ENCODE results near the gene TRIM54. TPM values are rescaled to one million over a fixed set of nuclear protein-coding genes. Genes with fewer than 3 reads are reported as not detected.
"Not testable (repeated sequence)": the region's sequence is repeated elsewhere in the genome, so short reads cannot be mapped to it uniquely, and the experiment has no call there.

The TRIM54 gene
- total RNA-seq, 2 donors from 2014 or later: 0.41 to 2.5 TPM

DNA sequence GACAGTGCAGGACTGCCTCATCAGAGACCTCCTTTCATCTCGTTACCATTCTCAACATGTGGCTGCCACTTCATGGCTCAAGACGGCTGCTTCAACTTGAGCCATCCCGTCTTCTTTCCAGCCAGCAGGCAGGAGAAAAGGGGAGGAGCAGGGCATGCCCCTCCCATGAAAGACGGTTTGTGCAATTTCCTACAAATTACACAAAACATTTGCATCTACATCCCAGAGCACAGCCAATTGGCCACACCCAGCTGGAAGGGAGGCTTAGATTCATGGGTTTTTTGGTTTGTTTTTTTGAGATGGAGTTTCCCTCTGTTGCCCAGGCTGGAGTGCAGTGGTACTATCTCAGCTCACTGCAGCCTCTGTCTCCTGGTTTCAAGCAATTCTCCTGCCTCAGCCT is 14.3 kb downstream of the TRIM54 start:
- Histone ChIP-seq H3K4me1 (ENCODE audit: control insufficient read depth in 1 of 2, low read depth in 2 of 2) (peaks cover 0 to 8% of the 10 kb centered on the region in 2 donors), H3K27ac (no peak overlapping the region), H3K36me3 (no peaks in the 10 kb centered on the region), H3K27me3 (replicated peaks; ENCODE audit: insufficient read depth) (no peaks in the 10 kb centered on the region), H3K4me3 (no peak overlapping the region), H3K9me3 (no peaks in the 10 kb centered on the region)
- ATAC-seq (ENCODE audit: insufficient number of reproducible peaks, low FRiP score, low read depth) (no peak), DNase-seq (ENCODE audit: low spot score) (no peak)
- TF ChIP-seq, protein P1, sequence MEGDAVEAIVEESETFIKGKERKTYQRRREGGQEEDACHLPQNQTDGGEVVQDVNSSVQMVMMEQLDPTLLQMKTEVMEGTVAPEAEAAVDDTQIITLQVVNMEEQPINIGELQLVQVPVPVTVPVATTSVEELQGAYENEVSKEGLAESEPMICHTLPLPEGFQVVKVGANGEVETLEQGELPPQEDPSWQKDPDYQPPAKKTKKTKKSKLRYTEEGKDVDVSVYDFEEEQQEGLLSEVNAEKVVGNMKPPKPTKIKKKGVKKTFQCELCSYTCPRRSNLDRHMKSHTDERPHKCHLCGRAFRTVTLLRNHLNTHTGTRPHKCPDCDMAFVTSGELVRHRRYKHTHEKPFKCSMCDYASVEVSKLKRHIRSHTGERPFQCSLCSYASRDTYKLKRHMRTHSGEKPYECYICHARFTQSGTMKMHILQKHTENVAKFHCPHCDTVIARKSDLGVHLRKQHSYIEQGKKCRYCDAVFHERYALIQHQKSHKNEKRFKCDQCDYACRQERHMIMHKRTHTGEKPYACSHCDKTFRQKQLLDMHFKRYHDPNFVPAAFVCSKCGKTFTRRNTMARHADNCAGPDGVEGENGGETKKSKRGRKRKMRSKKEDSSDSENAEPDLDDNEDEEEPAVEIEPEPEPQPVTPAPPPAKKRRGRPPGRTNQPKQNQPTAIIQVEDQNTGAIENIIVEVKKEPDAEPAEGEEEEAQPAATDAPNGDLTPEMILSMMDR (IDR thresholded peaks at IDR 0.05): no peak

DNA sequence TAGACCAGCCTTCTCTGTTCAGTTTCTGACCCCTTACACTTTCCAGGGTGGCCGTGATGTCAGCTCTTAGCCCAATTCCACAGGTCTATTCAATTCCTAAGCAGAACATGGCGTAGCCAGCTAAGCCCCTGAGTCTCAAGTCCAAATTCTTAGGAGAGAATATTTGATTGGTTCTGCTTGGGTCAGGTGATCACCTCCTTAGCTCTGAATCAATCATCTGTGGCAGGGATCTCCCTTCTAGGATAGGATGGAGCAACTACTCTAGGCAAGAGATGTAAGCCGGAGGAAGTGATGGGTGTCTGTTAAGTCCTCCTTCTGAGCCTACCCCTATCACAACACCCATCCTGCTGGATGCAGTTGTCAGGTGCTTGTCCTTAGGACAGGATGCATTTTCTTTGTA is 15.0 kb downstream of the TRIM54 start:
- no peak for ATAC-seq (ENCODE audit: insufficient number of reproducible peaks, low FRiP score, low read depth)
- Histone ChIP-seq H3K27ac (no peak overlapping the region), H3K9me3 (no peaks in the 10 kb centered on the region), H3K4me1 (ENCODE audit: control insufficient read depth in 1 of 2, low read depth in 2 of 2) (peaks cover 0 to 8% of the 10 kb centered on the region in 2 donors), H3K36me3 (no peaks in the 10 kb centered on the region), H3K4me3 (no peak overlapping the region), H3K27me3 (replicated peaks; ENCODE audit: insufficient read depth) (no peaks in the 10 kb centered on the region)
- TF ChIP-seq, protein P1 (IDR thresholded peaks at IDR 0.05): no peak
- DNase-seq (ENCODE audit: low spot score): no peak

DNA sequence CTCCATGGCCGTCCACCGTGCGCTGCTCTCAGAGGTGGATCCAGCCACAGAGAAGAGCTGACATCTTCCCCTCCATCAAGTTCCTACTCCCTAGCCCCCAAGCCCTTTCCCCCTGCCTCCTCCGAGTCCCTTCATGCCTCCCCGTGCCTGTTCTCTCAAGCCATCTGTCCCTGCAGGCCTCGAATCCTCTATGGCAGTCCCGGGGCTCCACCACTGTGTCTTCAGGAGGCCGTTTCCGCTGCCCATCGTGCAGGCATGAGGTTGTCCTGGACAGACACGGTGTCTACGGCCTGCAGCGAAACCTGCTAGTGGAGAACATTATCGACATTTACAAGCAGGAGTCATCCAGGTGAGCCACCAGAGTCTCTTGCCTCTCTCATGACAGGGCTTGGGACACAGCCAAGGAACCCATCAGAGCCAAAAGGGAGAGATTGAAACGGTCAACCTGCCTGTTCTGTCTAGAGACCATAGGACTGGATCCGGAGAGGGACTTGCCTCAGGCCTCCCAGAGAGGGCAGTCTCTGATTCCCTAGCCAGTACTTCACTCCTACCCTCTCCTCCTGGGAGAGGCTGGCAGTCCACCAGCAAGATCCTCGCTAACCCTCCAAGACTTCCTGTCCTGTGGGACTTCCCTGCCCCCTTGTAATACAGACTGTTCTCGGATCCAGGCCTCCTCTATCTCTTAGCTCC is 16.3 kb downstream of the TRIM54 start:
- ATAC-seq (ENCODE audit: insufficient number of reproducible peaks, low FRiP score, low read depth) (no peak), DNase-seq (ENCODE audit: low spot score) (no peak)
- H3K4me1 ChIP-seq (ENCODE audit: control insufficient read depth in 1 of 2, low read depth in 2 of 2): peaks cover 0 to 3% of the 10 kb centered on the region in 2 donors
- H3K9me3 ChIP-seq: no peaks in the 10 kb centered on the region
- no peaks in the 10 kb centered on the region for H3K27me3 ChIP-seq (replicated peaks; ENCODE audit: insufficient read depth)
- no peak overlapping the region for H3K27ac ChIP-seq
- no peak overlapping the region for H3K4me3 ChIP-seq
- no peaks in the 10 kb centered on the region for H3K36me3 ChIP-seq
- TF ChIP-seq, protein P1 (IDR thresholded peaks at IDR 0.05): no peak

DNA sequence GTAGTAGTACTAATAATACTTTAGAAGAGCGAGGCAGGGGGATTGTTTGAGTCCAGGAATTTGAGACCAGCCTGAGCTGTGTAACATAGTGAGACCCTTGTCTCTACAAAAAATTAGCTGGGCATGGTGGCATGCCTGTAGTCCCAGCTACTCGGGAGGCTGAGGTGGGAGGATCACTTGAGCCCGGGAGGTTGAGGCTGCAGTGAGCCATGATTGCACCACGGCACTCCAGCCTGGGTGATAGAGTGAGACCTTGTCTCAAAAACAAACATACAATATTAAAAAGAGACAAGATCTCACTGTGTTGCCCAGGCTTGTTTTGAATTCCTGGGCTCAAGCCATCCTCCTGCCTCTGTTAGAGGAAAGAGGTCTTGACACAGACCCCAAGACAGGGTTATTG is 18.4 kb downstream of the TRIM54 start:
- H3K36me3 ChIP-seq; H3K4me3 ChIP-seq; H3K27ac ChIP-seq; H3K9me3 ChIP-seq; H3K27me3 ChIP-seq (replicated peaks; ENCODE audit: insufficient read depth); H3K4me1 ChIP-seq (ENCODE audit: control insufficient read depth in 1 of 2, low read depth in 2 of 2); DNase-seq (ENCODE audit: low spot score); ATAC-seq (ENCODE audit: insufficient number of reproducible peaks, low FRiP score, low read depth): not testable (repeated sequence)

DNA sequence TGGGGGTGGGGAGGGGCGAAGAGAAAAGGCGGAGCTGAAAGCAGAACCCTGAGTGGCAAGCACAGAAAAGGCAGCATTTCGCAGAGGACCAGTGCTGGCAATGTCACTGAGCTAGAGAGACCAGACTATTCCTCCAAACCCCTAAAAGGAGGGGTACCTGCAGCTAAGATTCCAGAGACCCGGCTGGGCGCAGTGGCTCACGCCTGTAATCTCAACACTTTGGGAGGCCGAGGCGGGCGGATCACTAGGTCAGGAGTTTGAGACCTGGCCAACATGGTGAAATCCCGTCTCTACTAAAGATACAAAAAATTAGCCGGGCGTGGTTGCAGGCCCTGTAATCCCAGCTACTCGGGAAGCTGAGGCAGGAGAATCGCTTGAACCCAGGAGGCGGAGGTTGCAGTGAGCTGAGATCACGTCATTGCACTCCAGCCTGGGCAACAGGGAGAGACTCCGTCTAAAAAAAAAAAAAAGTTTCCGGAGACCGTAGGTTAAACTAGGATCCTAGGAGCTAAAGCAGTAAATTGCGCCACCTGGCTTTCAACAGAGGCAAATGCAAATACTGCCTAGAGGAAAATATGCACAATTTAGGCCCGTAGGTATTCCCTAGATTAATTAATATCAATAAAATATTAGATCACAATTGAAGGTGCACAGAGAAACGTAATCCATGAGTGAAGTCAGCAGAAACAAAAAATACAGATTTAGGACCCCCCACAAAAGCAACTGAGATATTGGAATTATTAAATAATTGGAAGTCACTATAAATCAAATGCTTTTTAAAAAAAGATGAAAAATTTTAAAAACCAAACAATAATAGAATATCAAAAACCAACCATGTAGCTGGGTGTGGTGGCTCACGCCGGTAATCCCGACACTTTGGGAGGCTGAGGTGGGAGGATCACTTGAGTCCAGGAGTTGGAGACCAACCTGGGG is 21.1 kb downstream of the TRIM54 start:
- peak; percentile 78 for ATAC-seq (ENCODE audit: insufficient number of reproducible peaks, low FRiP score, low read depth)
- H3K27me3 ChIP-seq (replicated peaks; ENCODE audit: insufficient read depth): no peaks in the 10 kb centered on the region
- no peaks in the 10 kb centered on the region for H3K9me3 ChIP-seq
- no peaks in the 10 kb centered on the region for H3K36me3 ChIP-seq
- DNase-seq (ENCODE audit: low spot score): no peak
- peaks cover 5 to 20% of the 10 kb centered on the region in 2 donors for H3K4me1 ChIP-seq (ENCODE audit: control insufficient read depth in 1 of 2, low read depth in 2 of 2)
- peak overlapping the region; percentile 69 for H3K4me3 ChIP-seq
- TF ChIP-seq, protein P1 (IDR thresholded peaks at IDR 0.05): peak; percentile 80
- no peak overlapping the region for H3K27ac ChIP-seq

Data from thoracic aorta (tissue), 2 donors.